WTC11 (cell line): Measurements from ENCODE around the gene KCNIP4. TPM values are rescaled to one million over a fixed set of nuclear protein-coding genes. Genes with fewer than 3 reads are reported as not detected.

ENCODE experiments used
- ATAC-seq: fragments of 200-7000 bp; cut with Tn5 transposase; 2 replicates; pipeline ENCODE4 v1.10.0; 2021; ENCODE audit warnings: mild to moderate bottlenecking, moderate library complexity
- CTCF ChIA-PET: fragments of 300-600 bp; sonication (Branson Sonifier 250); formaldehyde crosslinking; loops from one replicate; lab custom pipeline; 2021; ENCODE audit warnings: antibody characterized with exemption; lab: Charles Lee
- POLR2A ChIA-PET: fragments of 350-600 bp; sonication (Branson Sonifier 250); formaldehyde crosslinking; loops from one replicate; lab custom pipeline; 2021; ENCODE audit warnings: antibody characterized with exemption; lab: Charles Lee
- DNase-seq: peaks from one replicate; pipeline ENCODE4 v3.0.0; 2021; ENCODE audit warnings: low spot score
- H3K27ac Mint-ChIP-seq: 2 replicates; pipeline ENCODE4 v1.8.0; 2021; ENCODE audit warnings: mixed read lengths
- H3K27me3 Mint-ChIP-seq: 2 replicates; pipeline ENCODE4 v1.8.0; 2021; ENCODE audit warnings: low read depth, mild to moderate bottlenecking, moderate library complexity, mixed read lengths
- H3K36me3 Mint-ChIP-seq: 2 replicates; pipeline ENCODE4 v1.8.0; 2021; ENCODE audit warnings: mixed read lengths
- H3K4me1 Mint-ChIP-seq: 2 replicates; pipeline ENCODE4 v1.8.0; 2022; ENCODE audit warnings: mixed read lengths
- H3K4me3 Mint-ChIP-seq: 2 replicates; pipeline ENCODE4 v1.8.0; 2021; ENCODE audit warnings: mild to moderate bottlenecking, moderate library complexity, mixed read lengths
- H3K9me3 Mint-ChIP-seq: 2 replicates; pipeline ENCODE4 v1.8.0; 2021; ENCODE audit warnings: mixed read lengths
- ATF1 ChIP-seq: sonication (generic); formaldehyde crosslinking; IDR thresholded peaks from 2 replicates; pipeline ENCODE4 v1.8.1; 2023; ENCODE audit warnings: mild to moderate bottlenecking, moderate library complexity, missing genetic modification reagents
- CBFB ChIP-seq: sonication (generic); formaldehyde crosslinking; IDR thresholded peaks from 2 replicates; pipeline ENCODE4 v1.8.1; 2022; ENCODE audit warnings: mild to moderate bottlenecking, low read depth, missing genetic modification reagents
- CDX4 ChIP-seq: fragments of 250-450 bp; sonication (Bioruptor Pico); IDR thresholded peaks from 2 replicates; pipeline ENCODE4 v1.9.0; 2021; ENCODE audit warnings: moderate library complexity, mild to moderate bottlenecking, inconsistent platforms, borderline replicate concordance
- CREM ChIP-seq: sonication (generic); formaldehyde crosslinking; IDR thresholded peaks from 2 replicates; pipeline ENCODE4 v1.8.1; 2022; ENCODE audit warnings: mild to moderate bottlenecking, missing genetic modification reagents, moderate library complexity
- E2F5 ChIP-seq: sonication (generic); formaldehyde crosslinking; IDR thresholded peaks from 2 replicates; pipeline ENCODE4 v1.8.1; 2022; ENCODE audit warnings: mild to moderate bottlenecking, moderate library complexity, missing genetic modification reagents
- EMX1 ChIP-seq: fragments of 250-450 bp; sonication (Bioruptor Pico); IDR thresholded peaks from 2 replicates; pipeline ENCODE4 v1.8.0; 2021; ENCODE audit warnings: mild to moderate bottlenecking
- ETV6 ChIP-seq: sonication (generic); formaldehyde crosslinking; IDR thresholded peaks from 2 replicates; pipeline ENCODE4 v1.8.1; 2022; ENCODE audit warnings: mild to moderate bottlenecking, missing genetic modification reagents
- FOXJ3 ChIP-seq: sonication (generic); formaldehyde crosslinking; IDR thresholded peaks from 2 replicates; pipeline ENCODE4 v1.9.0; 2021; ENCODE audit warnings: missing genetic modification reagents, mild to moderate bottlenecking, borderline replicate concordance
- FOXP4 ChIP-seq: sonication (generic); formaldehyde crosslinking; IDR thresholded peaks from 2 replicates; pipeline ENCODE4 v1.8.0; 2022; ENCODE audit warnings: mild to moderate bottlenecking, missing genetic modification reagents
- HMGXB4 ChIP-seq: sonication (generic); formaldehyde crosslinking; IDR thresholded peaks from 2 replicates; pipeline ENCODE4 v1.8.1; 2023; ENCODE audit warnings: mild to moderate bottlenecking, moderate library complexity, missing genetic modification reagents
- IRF2 ChIP-seq: sonication (generic); formaldehyde crosslinking; IDR thresholded peaks from 2 replicates; pipeline ENCODE4 v1.8.0; 2022; ENCODE audit warnings: low read depth, missing genetic modification reagents, borderline replicate concordance
- MLX ChIP-seq: sonication (generic); formaldehyde crosslinking; IDR thresholded peaks from 2 replicates; pipeline ENCODE4 v1.8.1; 2023; ENCODE audit warnings: mild to moderate bottlenecking, missing genetic modification reagents, moderate library complexity
- MXD4 ChIP-seq: fragments of 250-450 bp; sonication (Bioruptor Pico); IDR thresholded peaks from 2 replicates; pipeline ENCODE4 v1.8.0; 2021; ENCODE audit warnings: mild to moderate bottlenecking, moderate library complexity, borderline replicate concordance
- MYBL2 ChIP-seq: sonication (generic); formaldehyde crosslinking; IDR thresholded peaks from 2 replicates; pipeline ENCODE4 v1.8.1; 2023; ENCODE audit warnings: mild to moderate bottlenecking, moderate library complexity, missing genetic modification reagents
- OVOL2 ChIP-seq: fragments of 250-450 bp; sonication (Bioruptor Pico); IDR thresholded peaks from 2 replicates; pipeline ENCODE4 v1.9.0; 2021; ENCODE audit warnings: mild to moderate bottlenecking, borderline replicate concordance
- PRRX2 ChIP-seq: fragments of 250-450 bp; sonication (Bioruptor Pico); IDR thresholded peaks from 2 replicates; pipeline ENCODE4 v1.8.0; 2021; ENCODE audit warnings: mild to moderate bottlenecking
- TCF7 ChIP-seq: sonication (generic); formaldehyde crosslinking; IDR thresholded peaks from 2 replicates; pipeline ENCODE4 v1.8.0; 2022; ENCODE audit warnings: mild to moderate bottlenecking, low read depth, missing genetic modification reagents, moderate library complexity
- ZBTB21 ChIP-seq: sonication (generic); formaldehyde crosslinking; IDR thresholded peaks from 2 replicates; pipeline ENCODE4 v1.8.1; 2023; ENCODE audit warnings: mild to moderate bottlenecking, missing genetic modification reagents, borderline replicate concordance
- ZNF138 ChIP-seq: sonication (generic); formaldehyde crosslinking; conservative IDR thresholded peaks from 2 replicates; pipeline ENCODE4 v1.8.1; 2022; ENCODE audit warnings: mild to moderate bottlenecking, moderate library complexity, missing genetic modification reagents
- ZNF219 ChIP-seq: sonication (generic); formaldehyde crosslinking; IDR thresholded peaks from 2 replicates; pipeline ENCODE4 v1.8.0; 2023; ENCODE audit warnings: missing genetic modification reagents, mild to moderate bottlenecking, borderline replicate concordance
- ZNF416 ChIP-seq: fragments of 250-450 bp; sonication (Bioruptor Pico); IDR thresholded peaks from 2 replicates; pipeline ENCODE4 v1.9.0; 2021; ENCODE audit warnings: mild to moderate bottlenecking, inconsistent platforms
- ZNF425 ChIP-seq: fragments of 250-450 bp; sonication (Bioruptor Pico); conservative IDR thresholded peaks from 2 replicates; pipeline ENCODE4 v1.9.0; 2021; ENCODE audit warnings: mild to moderate bottlenecking
- total RNA-seq: library from RNA; stranded (reverse); gene quantifications from 3 replicates; pipeline ENCODE4 v1.2.3, GENCODE V29; 2021

KCNIP4 gene
- total RNA-seq, 1 experiment from 2014 or later: not detected

- TF ChIP-seq ZNF425 (CRISPR knock-in tag) (no peak), FOXJ3 (CRISPR knock-in tag) (no peak), HMGXB4 (CRISPR knock-in tag) (no peak), ATF1 (CRISPR knock-in tag) (no peak), EMX1 (CRISPR knock-in tag) (no peak), MYBL2 (CRISPR knock-in tag) (no peak), ZNF219 (no peak)
Observed at GRCh38 chr4:21067351-21067750, 881.2 kb downstream of the KCNIP4 start (continued).

GRCh38 chr4:21061902-21062301 lies 886.7 kb downstream of the KCNIP4 start:
- Mint-ChIP-seq H3K27ac (no peak overlapping the region), H3K4me1 (no peaks in the 10 kb centered on the region)

GRCh38 chr4:21046141-21046540 lies 902.4 kb downstream of the KCNIP4 start:
- POLR2A ChIA-PET: no interaction called here
- Mint-ChIP-seq H3K27me3 (no peaks in the 10 kb centered on the region), H3K27ac (no peak overlapping the region), H3K9me3 (no peaks in the 10 kb centered on the region), H3K36me3 (no peaks in the 10 kb centered on the region)
- CTCF ChIA-PET: no interaction called here
- TF ChIP-seq ZNF138 (CRISPR knock-in tag): no peak
- no peak for TF ChIP-seq CDX4 (CRISPR knock-in tag)
- no peak for TF ChIP-seq MLX (CRISPR knock-in tag)
- TF ChIP-seq TCF7 (CRISPR knock-in tag): no peak
- TF ChIP-seq IRF2: no peak
- no peak for TF ChIP-seq FOXP4 (CRISPR knock-in tag)
- no peak for TF ChIP-seq ZNF416
- TF ChIP-seq ETV6: no peak
- TF ChIP-seq MXD4: no peak
- TF ChIP-seq, all 79 proteins: peak for 0
- no peaks in the 10 kb centered on the region for H3K4me1 Mint-ChIP-seq
- DNase-seq (no peak), ATAC-seq (no peak)
- no peak overlapping the region for H3K4me3 Mint-ChIP-seq

More at GRCh38 chr4:21061902-21062301, 886.7 kb downstream of the KCNIP4 start:
- DNase-seq (no peak), ATAC-seq (no peak)
- Mint-ChIP-seq H3K27me3 (no peaks in the 10 kb centered on the region), H3K36me3 (no peaks in the 10 kb centered on the region), H3K4me3 (no peak overlapping the region), H3K9me3 (peaks cover 21% of the 10 kb centered on the region)
- POLR2A ChIA-PET: no interaction called here
- CTCF ChIA-PET: no interaction called here
- TF ChIP-seq PRRX2 (no peak), CBFB (CRISPR knock-in tag) (no peak), CREM (CRISPR knock-in tag) (no peak), E2F5 (CRISPR knock-in tag) (no peak), OVOL2 (CRISPR knock-in tag) (no peak), ZBTB21 (CRISPR knock-in tag) (no peak), ZNF219 (no peak), MLX (CRISPR knock-in tag) (no peak)
